Lower lobe of right lung (tissue), 2 donors: ENCODE measurements around the gene TLK1. TPM values are rescaled to one million over a fixed set of nuclear protein-coding genes. Genes with fewer than 3 reads are reported as not detected.
"Not testable (repeated sequence)": the region's sequence is repeated elsewhere in the genome, so short reads cannot be mapped to it uniquely, and the experiment has no call there.

Experiments
- ATAC-seq, 2 donors: fragments of 200-7000 bp; cut with Tn5 transposase; one replicate each; pipeline ENCODE4 v1.9.1; 2020 to 2022; ENCODE audit warnings: mild to moderate bottlenecking in 2 of 2, moderate library complexity in 2 of 2
- DNase-seq: peaks from one replicate; pipeline ENCODE4 v3.0.0-alpha.2; 2020
- H3K27ac ChIP-seq: fragments of 200-600 bp; one replicate; pipeline ENCODE4 v1.8.0; 2022
- H3K27me3 ChIP-seq: fragments of 200-600 bp; one replicate; pipeline ENCODE4 v1.8.0; 2022; ENCODE audit warnings: low read depth
- H3K36me3 ChIP-seq: fragments of 200-600 bp; one replicate; pipeline ENCODE4 v1.8.0; 2022; ENCODE audit warnings: mild to moderate bottlenecking
- H3K4me1 ChIP-seq: fragments of 200-600 bp; one replicate; pipeline ENCODE4 v1.8.0; 2022
- H3K4me3 ChIP-seq: fragments of 200-600 bp; one replicate; pipeline ENCODE4 v1.8.0; 2022; ENCODE audit warnings: mild to moderate bottlenecking
- H3K9me3 ChIP-seq: fragments of 200-600 bp; one replicate; pipeline ENCODE4 v1.8.0; 2022
- CTCF ChIP-seq: fragments of 200-600 bp; IDR thresholded peaks from one replicate; pipeline ENCODE4 v1.8.0; 2022; ENCODE audit warnings: antibody characterized with exemption, mild to moderate bottlenecking
- intact Hi-C: fragments of 100-400 bp; cut with DNase I; formaldehyde crosslinking; loops from one replicate; pipeline ENCODE4 v1.11.0; 2022
- total RNA-seq: library from RNA; stranded (reverse); fragmentation: NEBNext Ultra II Directional; extraction: Animal tissue kit (Norgen Biotek cat#: 25700); gene quantifications from one replicate; pipeline ENCODE4 v1.2.1, GENCODE V29; 2021
- donor health status: DM: no; HTN: yes; CAD: no; lungs with severe emphysema.

TLK1 gene
- total RNA-seq, 1 donor from 2014 or later, result 58.2 TPM

- H3K27ac ChIP-seq, result no peak overlapping the region
- no peak for TF ChIP-seq CTCF
- no peaks in the 10 kb centered on the region for H3K4me1 ChIP-seq
- H3K4me3 ChIP-seq, result no peak overlapping the region
- intact Hi-C loops, result no loop called here
- H3K9me3 ChIP-seq, result peaks cover 22% of the 10 kb centered on the region
- ATAC-seq, result no peak
- no peak for DNase-seq
- H3K27me3 ChIP-seq, result no peaks in the 10 kb centered on the region
- no peaks in the 10 kb centered on the region for H3K36me3 ChIP-seq
Measured at GRCh38 chr2:171098607-171099006, 62.1 kb downstream of the TLK1 start.

DNA sequence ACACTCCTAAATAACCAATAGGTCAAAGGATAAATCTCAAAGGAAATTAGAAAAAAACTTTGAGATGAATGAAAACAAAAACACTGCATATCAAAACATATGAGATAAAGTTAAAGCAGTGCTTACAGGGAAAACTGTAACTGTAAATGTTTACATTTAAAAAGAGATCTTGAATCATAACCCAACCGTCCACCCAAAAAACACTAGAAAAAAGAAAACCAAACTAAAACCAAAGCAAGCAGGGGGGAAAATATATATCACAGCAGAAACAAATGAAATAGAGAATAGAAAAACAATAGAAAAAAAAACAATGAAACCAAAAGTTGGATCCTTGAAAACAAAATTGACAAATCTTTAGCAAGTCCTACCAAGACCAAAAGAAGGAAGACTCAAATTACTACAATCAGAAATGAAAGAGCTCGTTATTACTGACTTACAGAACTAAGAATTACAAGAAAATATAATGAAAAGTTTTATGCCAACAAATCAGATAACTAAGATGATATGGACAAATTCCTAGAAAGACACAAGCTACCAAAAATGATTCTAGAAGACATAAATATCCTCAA is 65.6 kb downstream of the TLK1 start:
- Histone ChIP-seq H3K4me3 (no peak overlapping the region), H3K4me1 (no peaks in the 10 kb centered on the region), H3K27me3 (no peaks in the 10 kb centered on the region), H3K27ac (no peak overlapping the region), H3K9me3 (peaks cover 22% of the 10 kb centered on the region), H3K36me3 (no peaks in the 10 kb centered on the region)
- DNase-seq, result no peak
- no peak for TF ChIP-seq CTCF
- no peak for ATAC-seq
- intact Hi-C loops, result no loop called here

DNA sequence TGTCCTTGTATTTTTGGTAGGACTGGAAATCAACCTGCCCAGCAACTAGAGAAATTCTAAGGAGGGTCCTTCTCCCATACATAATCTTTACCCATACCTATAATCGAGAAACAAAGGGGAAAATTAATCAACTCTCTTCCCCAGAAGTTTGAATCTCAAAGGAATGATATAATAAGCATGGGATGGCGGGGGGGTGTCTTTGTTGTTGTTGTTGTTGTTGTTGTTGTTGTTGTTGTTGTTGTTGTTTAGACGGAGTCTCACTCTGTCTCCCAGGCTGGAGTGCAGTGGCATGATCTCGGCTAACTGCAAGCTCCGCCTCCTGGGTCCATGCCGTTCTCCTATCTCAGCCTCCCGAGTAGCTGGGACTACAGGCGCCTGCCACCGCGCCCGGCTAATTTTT is 69.2 kb downstream of the TLK1 start:
- H3K27me3 ChIP-seq, intact Hi-C loops, H3K4me1 ChIP-seq, ATAC-seq, DNase-seq, H3K9me3 ChIP-seq, H3K36me3 ChIP-seq, H3K27ac ChIP-seq, H3K4me3 ChIP-seq: not testable (repeated sequence)

GRCh38 chr2:171089489-171089888 is 71.2 kb downstream of the TLK1 start:
- ATAC-seq (no peak), DNase-seq (no peak)
- Histone ChIP-seq H3K9me3 (no peaks in the 10 kb centered on the region), H3K27ac (no peak overlapping the region), H3K4me1 (peaks cover 13% of the 10 kb centered on the region), H3K36me3 (no peaks in the 10 kb centered on the region), H3K27me3 (no peaks in the 10 kb centered on the region), H3K4me3 (no peak overlapping the region)
- no peak for TF ChIP-seq CTCF
- intact Hi-C loops, result no loop called here

DNA sequence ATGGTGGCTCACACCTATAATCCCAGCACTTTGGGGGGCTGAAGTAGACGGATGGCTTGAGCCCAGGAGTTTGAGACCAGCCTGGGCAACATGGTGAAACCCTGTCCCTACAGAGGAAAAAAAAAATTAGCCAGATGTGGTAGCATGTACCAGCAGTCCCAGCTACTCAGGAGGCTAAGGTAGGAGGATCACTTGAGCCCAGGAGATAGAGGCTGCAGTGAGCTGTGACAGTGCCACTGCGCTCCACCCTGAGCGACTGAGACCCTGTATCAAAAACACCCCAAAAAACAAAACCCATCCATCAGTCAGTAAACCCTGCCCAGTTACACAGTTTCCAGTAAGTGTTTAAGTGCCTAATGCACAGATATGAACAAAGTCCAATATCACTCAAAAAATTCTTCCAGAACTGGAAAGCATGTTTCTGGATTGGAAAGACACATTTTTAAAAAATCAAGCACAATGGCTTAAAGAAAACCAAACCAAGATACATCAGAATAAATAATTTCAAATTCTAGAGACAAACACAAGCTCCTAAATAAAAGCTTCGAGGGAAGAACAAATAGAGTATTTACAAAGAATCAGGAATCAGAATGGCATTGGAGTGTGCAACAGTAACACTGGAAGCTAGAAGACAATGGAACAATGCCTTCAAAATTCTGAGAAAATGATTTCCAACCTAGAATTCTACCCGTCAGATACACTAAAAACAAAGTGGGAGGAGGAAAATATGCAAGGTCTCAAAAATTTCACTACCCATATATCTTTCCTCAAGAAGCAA is 72.4 kb downstream of the TLK1 start:
- no peaks in the 10 kb centered on the region for H3K9me3 ChIP-seq
- no peak overlapping the region for H3K4me3 ChIP-seq
- H3K4me1 ChIP-seq, result peaks cover 13% of the 10 kb centered on the region
- TF ChIP-seq CTCF, result no peak
- H3K27ac ChIP-seq, result no peak overlapping the region
- H3K27me3 ChIP-seq, result no peaks in the 10 kb centered on the region
- no peak for ATAC-seq
- intact Hi-C loops, result no loop called here
- no peaks in the 10 kb centered on the region for H3K36me3 ChIP-seq
- no peak for DNase-seq

DNA sequence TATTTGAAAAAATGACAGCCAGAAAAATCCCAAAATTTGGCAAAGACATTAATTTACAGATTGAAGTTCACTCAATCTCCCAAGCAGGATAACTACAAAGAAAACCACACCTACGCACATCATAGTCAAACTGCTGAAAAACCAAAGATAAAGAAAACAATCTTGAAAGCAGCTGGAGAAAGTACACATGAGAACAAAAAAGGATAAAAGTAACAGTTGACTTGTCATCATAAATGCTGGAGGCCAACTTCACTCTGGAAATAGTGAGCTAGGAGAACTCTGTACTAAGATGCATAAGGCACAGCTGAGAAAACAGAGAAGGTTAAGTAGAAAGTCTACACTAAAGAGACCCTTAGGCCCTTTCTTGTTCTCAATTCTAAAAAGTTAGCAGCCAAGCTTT is 73.1 kb downstream of the TLK1 start:
- TF ChIP-seq CTCF, result no peak
- Histone ChIP-seq H3K4me3 (no peak overlapping the region), H3K4me1 (peaks cover 13% of the 10 kb centered on the region), H3K9me3 (no peaks in the 10 kb centered on the region), H3K27ac (no peak overlapping the region), H3K36me3 (no peaks in the 10 kb centered on the region), H3K27me3 (no peaks in the 10 kb centered on the region)
- intact Hi-C loops, result no loop called here
- DNase-seq (no peak), ATAC-seq (no peak)
